Motor neuron (in vitro differentiated cells): ENCODE measurements around the gene APCDD1L. TPM values are rescaled to one million over a fixed set of nuclear protein-coding genes. Genes with fewer than 3 reads are reported as not detected.

Source experiments
- ATAC-seq, 8 experiments: fragments of 200-7000 bp; cut with Tn5 transposase; replicated peaks in 6 of 8; 2 replicates each; pipeline ENCODE4 v1.8.0; 2021; ENCODE audit warnings: mild to moderate bottlenecking in 8 of 8, moderate library complexity in 8 of 8
- H3K27ac ChIP-seq, 2 donors: fragments of 250-450 bp; sonication (Bioruptor Pico); 2 replicates each; pipeline ENCODE4 v1.9.0; 2021; ENCODE audit warnings: antibody characterized with exemption in 2 of 2, mild to moderate bottlenecking in 2 of 2, moderate library complexity in 1 of 2
- H3K4me1 ChIP-seq, 2 donors: fragments of 250-450 bp; sonication (Bioruptor Pico); replicated peaks in 1 of 2; 2 replicates each; pipeline ENCODE4 v1.6.1; 2021; ENCODE audit warnings: antibody characterized with exemption in 2 of 2, mild to moderate bottlenecking in 2 of 2, moderate library complexity in 1 of 2
- H3K4me3 ChIP-seq, 5 donors: fragments of 250-450 bp; sonication (Bioruptor Pico); 2 replicates each; pipeline ENCODE4 v1.9.0; 2021; ENCODE audit warnings: antibody characterized with exemption in 5 of 5, mild to moderate bottlenecking in 5 of 5, moderate library complexity in 4 of 5
- WGBS, 10 experiments: fragments of 450-650 bp; shearing (Covaris generic); methylation state at CpG; one replicate each; pipeline ENCODE4 v1.0.0; 2022; 5-methylcytosine and 5-hydroxymethylcytosine counted together
- in situ Hi-C, 9 experiments: fragments of 400-800 bp; cut with MboI; loops; one replicate each; pipeline ENCODE4 v1.15.0; 2021; ENCODE audit warnings: low sequenced_read_pairs in 9 of 9, low pct_unique_long_range_greater_than_20kb in 2 of 9; ENCODE audit not compliant: unreplicated experiment in 9 of 9
- total RNA-seq, 8 experiments: library from RNA; unstranded; fragments of 300-600 nt; gene quantifications; 2 replicates each; pipeline versions ENCODE4 v1.2.3 to v1.2.4, GENCODE V29; 2022

The APCDD1L gene
- total RNA-seq, 8 experiments from 2014 or later: 0.11 to 6.3 (median 0.59) TPM

DNA sequence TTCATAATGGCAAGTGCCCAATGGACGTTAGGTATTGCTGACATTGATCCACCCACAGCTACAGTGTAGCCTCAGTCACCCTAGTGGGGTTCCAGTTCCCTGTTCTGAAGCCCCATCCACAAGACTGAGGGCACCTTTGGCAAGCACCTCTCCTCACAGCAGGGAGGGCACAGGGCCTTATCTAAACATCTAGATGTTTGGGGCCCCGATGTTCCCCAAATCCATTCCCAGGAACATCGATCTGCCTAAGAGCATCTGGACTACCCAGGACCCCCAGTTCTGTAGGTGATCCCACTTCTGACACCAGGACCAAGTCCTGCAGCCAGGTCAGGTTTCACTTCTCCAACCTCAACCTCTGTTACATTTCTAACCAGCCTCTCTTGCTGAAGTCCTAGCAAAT lies 10.6 kb downstream of the APCDD1L start:
- WGBS, 10 experiments: 25 to 100% (median 66%) methylated on average over 1 of the region's 3 CpGs; no CpG with 5 or more reads in 4 of the 10 experiments
- ATAC-seq: no peak
- Histone ChIP-seq H3K4me1 (peaks cover 0 to 7% of the 10 kb centered on the region in 2 donors), H3K4me3 (no peak overlapping the region), H3K27ac (no peak overlapping the region)
- in situ Hi-C loops: no loop called here

DNA sequence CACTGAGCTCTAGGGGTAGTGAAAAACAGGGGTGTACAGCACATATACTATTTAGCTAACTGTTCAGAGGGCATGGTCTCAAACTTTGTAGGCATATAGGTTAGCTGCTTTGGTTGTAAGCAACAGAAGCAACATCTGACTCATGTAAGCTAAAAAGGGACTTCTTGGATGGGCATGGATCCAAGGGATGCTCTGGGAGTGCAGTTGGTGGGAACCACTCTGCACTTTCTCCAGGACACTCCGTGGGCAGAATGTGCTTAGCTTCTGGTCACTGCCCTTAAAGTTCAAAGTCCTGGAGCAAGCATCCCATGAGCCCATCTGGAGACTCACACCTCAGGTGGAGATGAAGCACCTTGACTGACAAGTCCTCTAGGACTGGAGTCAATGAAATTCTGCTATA lies 11.5 kb downstream of the APCDD1L start:
- H3K4me3 ChIP-seq: no peak overlapping the region
- in situ Hi-C loops: no loop called here
- WGBS, 10 experiments: 60 to 67% methylated on average over 1 of the region's 1 CpG; no CpG with 5 or more reads in 8 of the 10 experiments
- ATAC-seq: no peak
- peaks cover 0 to 12% of the 10 kb centered on the region in 2 donors for H3K4me1 ChIP-seq
- no peak overlapping the region for H3K27ac ChIP-seq

DNA sequence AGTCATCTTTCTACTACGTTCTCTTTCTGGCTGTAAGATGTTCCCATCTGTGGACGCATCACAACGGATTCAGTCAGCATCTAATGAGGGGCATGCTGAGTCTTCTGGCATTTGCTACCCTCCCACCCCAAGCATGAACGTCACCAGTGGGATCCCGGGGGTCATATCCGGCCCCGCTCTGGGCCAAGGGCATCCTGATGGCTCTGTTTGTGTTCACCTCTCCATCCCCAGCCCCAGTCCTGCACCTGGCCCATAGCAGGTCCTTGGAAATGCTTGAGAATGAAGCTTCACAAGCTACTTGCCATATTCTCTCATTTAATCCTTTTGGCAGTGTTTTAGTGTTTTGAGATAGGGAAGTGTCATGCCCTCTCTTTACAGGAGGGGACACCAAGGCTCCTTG lies 14.9 kb downstream of the APCDD1L start:
- Histone ChIP-seq H3K4me1 (peaks cover 17 to 32% of the 10 kb centered on the region in 2 donors), H3K27ac (no peak overlapping the region), H3K4me3 (no peak overlapping the region)
- no peak for ATAC-seq
- WGBS, 10 experiments: 70 to 100% (median 100%) methylated on average over 1 to 6 of the region's 7 CpGs; no CpG with 5 or more reads in 2 of the 10 experiments
- in situ Hi-C loops: no loop called here

DNA sequence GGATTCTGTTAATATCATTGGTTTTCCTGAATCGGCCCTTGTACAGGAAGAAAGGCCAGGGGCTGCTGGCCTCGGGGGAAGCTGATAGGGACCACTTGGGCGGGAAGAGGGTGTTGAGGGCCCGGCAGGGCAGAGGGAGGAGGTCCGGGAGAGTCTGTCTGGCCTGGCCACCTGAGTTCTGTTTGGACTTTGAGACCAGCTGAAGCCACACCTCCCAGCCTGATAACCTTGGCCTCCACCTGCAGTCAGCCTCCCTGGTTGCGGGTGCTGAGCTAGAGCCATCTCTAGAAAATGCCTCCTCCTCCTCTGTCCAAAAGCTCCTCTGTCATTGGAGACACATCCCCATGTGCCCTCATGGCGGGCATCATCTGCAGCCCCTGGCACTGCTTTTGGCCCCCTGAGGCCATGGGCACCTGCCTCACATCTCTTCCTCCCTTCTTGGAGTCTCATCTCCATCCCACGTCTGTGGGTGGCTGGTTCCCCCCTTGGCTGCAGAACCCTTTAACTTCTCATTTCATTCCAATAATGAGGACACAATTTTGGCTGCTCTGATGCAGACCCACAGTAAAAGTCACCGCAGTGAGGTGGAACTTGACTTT lies 16.6 kb downstream of the APCDD1L start:
- H3K4me1 ChIP-seq: peaks cover 17 to 32% of the 10 kb centered on the region in 2 donors
- no peak overlapping the region for H3K27ac ChIP-seq
- in situ Hi-C loops: loop anchor here in 3 of 9 experiments (25.0 kb wide), 1 partner anchor 339 kb away; no protein-coding TSS in a partner anchor
- WGBS, 10 experiments: 49 to 100% (median 82%) methylated on average over 1 to 7 of the region's 9 CpGs
- ATAC-seq: no peak
- no peak overlapping the region for H3K4me3 ChIP-seq

DNA sequence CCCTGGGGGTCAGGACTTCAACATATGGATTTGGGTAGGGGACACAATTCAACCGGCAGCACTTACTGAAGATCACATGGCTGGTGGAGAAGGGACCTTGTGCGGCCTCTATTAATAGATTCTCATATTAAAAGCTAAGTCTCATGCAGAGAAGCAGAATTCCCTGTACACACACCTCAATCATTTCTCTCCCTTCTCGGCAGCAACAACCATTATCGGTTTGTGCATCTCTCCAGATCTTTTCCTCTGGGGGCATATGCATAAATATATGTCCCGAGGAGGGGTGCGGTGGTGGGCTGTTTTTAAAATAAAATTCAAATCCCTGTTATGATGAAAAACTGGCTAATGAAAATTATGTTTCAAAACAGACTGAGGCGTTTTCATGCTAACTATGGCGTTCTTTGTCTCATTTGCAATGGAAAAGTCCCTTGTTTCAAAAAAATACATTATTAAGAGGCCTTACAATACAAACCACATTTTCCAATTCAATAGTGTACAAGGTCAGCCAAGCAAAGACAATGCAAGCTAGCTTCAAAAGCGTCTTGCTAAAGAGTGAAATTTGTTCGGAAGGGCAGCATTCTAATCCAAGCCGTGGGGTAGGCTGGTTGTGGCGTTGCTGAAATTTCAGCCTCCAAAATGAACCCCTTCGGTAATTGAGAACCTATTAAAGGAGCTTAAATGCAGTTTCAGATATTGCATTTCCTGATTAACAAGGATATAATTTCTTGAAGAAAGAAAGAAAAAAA lies 17.3 kb downstream of the APCDD1L start:
- in situ Hi-C loops: loop anchor here in 3 of 9 experiments (25.0 kb wide), 1 partner anchor 339 kb away; no protein-coding TSS in a partner anchor
- WGBS, 10 experiments: 8 to 100% (median 70%) methylated on average over 1 to 13 of the region's 13 CpGs
- H3K27ac ChIP-seq: peak overlapping the region in 1 of 2 donors; percentile 44
- H3K4me1 ChIP-seq: peaks cover 17 to 32% of the 10 kb centered on the region in 2 donors
- H3K4me3 ChIP-seq: no peak overlapping the region
- peak in 5 of 8 experiments; percentile 40 to 78 (median 57) for ATAC-seq

DNA sequence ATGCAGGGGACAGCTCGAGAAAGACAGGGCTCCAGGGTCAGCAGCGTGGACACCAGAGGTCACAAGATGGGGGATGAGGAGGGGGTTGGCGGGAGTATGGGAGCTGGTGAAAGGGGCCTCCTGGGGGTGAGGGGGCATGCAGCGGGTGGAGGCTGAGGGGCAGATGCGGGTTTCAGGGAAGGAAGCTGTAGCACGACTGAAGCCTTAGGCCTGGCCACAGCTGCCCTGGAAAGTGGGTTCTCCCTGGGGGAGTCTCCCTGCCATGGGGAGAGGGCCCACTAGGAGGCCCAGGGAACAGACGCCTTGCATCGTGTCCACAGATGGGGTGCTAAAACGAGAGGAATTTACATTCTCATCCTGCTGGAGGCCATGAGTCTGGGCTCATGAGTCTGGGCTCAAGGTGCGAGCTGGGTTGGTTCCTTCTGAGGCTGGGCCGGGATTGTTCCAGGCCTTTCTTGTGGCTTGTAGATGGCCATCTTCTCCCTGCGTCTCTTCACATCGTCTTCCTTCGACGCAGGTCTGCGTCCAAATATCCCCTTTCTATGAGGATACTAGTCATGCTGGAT lies 18.0 kb downstream of the APCDD1L start:
- ATAC-seq: peak in 5 of 8 experiments; percentile 16 to 71 (median 37)
- 10 to 96% (median 90%) methylated on average over 2 to 5 of the region's 16 CpGs; no CpG with 5 or more reads in 6 of the 10 experiments for WGBS, 10 experiments
- peaks cover 17 to 32% of the 10 kb centered on the region in 2 donors for H3K4me1 ChIP-seq
- no peak overlapping the region for H3K4me3 ChIP-seq
- in situ Hi-C loops: loop anchor here in 3 of 9 experiments (25.0 kb wide), 1 partner anchor 340 kb away; no protein-coding TSS in a partner anchor
- H3K27ac ChIP-seq: peak overlapping the region in 1 of 2 donors; percentile 44

DNA sequence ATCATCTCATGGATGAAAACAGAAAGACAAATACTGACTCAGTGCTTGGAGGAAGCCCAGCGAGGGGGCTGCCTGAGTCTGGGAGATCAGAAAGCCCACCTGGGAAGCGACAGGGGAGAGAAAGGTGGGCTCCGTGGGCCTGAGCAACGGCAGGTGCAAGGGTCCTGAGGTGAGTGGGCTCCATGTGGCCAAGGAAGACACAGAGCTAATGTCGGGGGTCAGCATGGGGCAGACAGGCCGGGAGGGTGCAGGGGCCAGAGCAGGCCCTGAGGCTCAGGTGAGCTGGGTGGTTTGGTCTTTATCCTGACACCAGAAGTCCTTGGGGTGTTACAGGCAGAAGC lies 18.8 kb downstream of the APCDD1L start:
- Histone ChIP-seq H3K4me1 (peaks cover 17 to 32% of the 10 kb centered on the region in 2 donors), H3K27ac (no peak overlapping the region), H3K4me3 (no peak overlapping the region)
- 65 to 85% (median 80%) methylated on average over 2 to 4 of the region's 6 CpGs; no CpG with 5 or more reads in 7 of the 10 experiments for WGBS, 10 experiments
- peak in 1 of 8 experiments; percentile 4 for ATAC-seq
- in situ Hi-C loops: loop anchor here in 3 of 9 experiments (25.0 kb wide), 1 partner anchor 341 kb away; no protein-coding TSS in a partner anchor

DNA sequence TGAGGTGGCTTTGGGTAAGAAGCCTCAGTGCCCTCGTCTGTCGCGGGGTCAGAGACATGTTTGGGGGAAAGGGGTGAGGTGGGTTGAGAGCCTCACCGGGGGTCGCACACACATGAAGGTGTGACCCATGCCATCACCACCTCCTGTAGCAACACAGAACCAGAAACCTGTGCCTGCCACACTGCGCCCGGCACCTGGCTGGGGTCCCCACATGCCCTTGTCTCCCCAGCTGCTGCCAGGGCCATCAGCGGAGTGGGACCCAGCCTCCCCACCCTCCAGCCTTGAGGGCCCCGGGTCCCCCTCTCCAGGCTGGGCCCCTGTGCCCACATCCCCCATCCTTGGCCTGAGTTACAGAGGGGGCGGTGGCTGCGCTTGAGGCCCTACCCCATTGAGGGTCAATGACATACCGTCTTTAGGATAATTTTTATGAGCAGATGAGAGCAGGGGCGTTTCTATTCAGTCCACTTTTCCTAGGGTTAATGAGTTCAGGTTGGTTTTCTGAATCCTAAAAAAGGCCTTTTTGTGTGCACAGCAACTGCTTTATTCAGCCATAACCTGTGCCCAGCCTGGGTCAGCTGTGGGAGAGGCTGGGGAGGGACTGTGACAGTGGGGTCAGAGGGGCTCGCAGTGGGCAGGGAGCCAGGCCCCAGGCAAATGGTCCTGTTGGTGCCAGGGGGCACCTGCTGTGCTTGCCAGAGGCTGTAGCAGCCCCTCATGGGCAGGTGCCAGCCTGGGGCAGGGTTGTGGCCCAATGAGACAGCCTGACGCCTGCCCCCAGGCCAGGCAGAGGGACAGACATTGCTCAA lies 19.4 kb downstream of the APCDD1L start:
- in situ Hi-C loops: loop anchor here in 3 of 9 experiments (25.0 kb wide), 1 partner anchor 341 kb away; no protein-coding TSS in a partner anchor
- no peak overlapping the region for H3K27ac ChIP-seq
- peaks cover 17 to 36% of the 10 kb centered on the region in 2 donors for H3K4me1 ChIP-seq
- ATAC-seq: no peak
- 83 to 86% methylated on average over 1 of the region's 15 CpGs; no CpG with 5 or more reads in 8 of the 10 experiments for WGBS, 10 experiments
- no peak overlapping the region for H3K4me3 ChIP-seq

DNA sequence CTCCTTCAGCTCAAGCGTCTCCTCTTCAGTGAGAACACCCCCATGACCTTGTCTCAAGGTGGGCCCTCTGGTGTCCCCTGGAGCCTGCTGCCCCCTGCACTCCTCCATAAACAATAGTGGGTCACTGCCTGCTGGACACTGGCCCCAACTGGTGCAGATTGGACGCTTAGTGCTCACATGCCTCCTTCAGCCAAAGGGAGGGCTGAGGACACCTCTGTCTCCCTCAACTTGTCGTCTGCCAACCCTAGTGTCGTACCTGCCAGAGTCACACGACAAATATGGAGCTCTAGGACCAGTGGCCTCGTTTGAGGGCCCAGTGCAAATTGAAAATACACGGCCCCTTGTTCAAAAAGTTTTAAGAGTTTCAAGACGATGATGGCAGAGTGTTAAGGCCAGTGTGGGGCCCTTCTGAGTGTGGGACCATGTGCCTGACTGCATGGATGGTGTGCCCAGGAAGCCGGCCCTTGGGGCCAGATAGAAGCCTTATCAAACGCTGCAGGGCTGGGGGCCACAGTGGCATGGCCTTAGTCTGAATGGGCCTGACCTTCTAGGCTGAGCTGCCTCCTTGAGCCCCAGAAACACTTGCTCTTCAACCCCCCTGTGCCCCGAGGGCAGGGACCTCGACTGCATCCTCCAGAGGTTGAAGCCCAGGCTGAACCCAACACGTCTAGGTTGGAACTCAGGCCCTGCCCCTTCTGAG lies 20.1 kb downstream of the APCDD1L start:
- 64 to 93% (median 85%) methylated on average over 1 to 9 of the region's 13 CpGs; no CpG with 5 or more reads in 3 of the 10 experiments for WGBS, 10 experiments
- in situ Hi-C loops: loop anchor here in 3 of 9 experiments (25.0 kb wide), 1 partner anchor 342 kb away; no protein-coding TSS in a partner anchor
- peaks cover 17 to 36% of the 10 kb centered on the region in 2 donors for H3K4me1 ChIP-seq
- no peak for ATAC-seq
- H3K4me3 ChIP-seq: no peak overlapping the region
- no peak overlapping the region for H3K27ac ChIP-seq

DNA sequence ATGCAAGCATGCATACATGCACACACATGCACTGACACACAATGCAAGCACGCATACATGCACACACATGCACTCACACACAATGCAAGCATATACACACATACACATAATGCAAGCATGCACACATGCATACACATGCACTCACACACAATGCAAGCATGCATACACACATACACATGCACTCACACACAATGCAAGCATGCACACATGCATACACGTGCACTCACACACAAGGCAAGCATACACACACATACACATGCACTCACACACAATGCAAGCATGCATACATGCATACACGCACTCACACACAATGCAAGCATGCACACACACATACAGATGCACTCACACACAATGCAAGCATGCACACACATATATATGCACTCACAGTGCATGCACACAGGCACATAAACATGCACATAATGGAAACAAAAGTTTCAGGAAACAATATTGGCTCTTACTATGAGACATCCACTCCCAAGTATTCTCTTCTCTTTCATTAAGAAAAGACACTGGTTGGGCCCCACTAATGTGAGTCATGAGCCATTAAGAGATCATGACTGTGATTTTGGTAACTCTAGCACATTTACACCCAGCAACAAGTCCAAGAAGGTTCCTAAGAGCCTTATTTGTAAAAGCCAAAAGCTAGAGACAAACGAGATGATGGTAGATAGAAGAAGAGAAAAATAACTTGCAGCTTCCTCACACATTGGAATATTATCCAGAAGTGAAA lies 22.2 kb downstream of the APCDD1L start:
- in situ Hi-C loops: loop anchor here in 3 of 9 experiments (25.0 kb wide), 1 partner anchor 344 kb away; no protein-coding TSS in a partner anchor
- WGBS, 10 experiments: 17 to 100% (median 50%) methylated on average over 1 to 3 of the region's 4 CpGs; no CpG with 5 or more reads in 1 of the 10 experiments
- ATAC-seq: peak in 3 of 8 experiments; percentile 24 to 83 (median 65)
- Histone ChIP-seq H3K4me3 (no peak overlapping the region), H3K4me1 (peaks cover 16 to 20% of the 10 kb centered on the region in 2 donors), H3K27ac (no peak overlapping the region)

DNA sequence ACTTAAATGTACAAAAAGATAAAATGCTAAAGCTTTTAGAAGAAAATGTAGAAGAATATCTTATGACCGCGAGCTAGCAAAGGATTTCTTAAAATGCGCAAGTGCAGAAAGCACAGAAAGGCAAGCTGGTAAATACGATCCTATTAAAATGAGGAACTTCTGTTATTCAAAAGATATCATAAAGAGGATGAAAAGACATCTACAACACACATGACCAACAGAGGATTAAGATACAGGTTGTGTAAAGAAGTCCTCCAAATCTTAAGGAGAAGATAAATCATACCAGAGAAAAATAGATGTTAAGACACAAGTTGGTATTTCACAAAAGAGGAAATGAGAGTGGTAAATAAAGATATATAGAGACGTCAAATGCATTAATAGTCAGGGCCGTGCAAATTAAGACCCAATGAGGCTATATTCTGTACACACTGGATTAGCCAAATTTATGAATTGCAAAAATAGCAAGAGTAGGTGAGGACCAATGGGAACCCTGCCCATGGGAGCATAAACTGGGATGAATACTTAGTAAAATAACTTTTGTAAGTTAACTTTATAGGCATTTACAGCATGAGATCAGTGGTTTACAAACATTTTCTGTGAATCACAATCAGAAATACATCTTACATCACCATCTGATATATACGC lies 23.0 kb downstream of the APCDD1L start:
- WGBS, 10 experiments: 16 to 94% (median 78%) methylated on average over 3 to 7 of the region's 7 CpGs
- H3K4me3 ChIP-seq: no peak overlapping the region
- peak in 3 of 8 experiments; percentile 53 to 56 (median 55) for ATAC-seq
- H3K27ac ChIP-seq: no peak overlapping the region
- in situ Hi-C loops: loop anchor here in 3 of 9 experiments (25.0 kb wide), 1 partner anchor 345 kb away; no protein-coding TSS in a partner anchor
- H3K4me1 ChIP-seq: peaks cover 9 to 13% of the 10 kb centered on the region in 2 donors
